Measurements from ENCODE around the gene DCLRE1B.

DNA sequence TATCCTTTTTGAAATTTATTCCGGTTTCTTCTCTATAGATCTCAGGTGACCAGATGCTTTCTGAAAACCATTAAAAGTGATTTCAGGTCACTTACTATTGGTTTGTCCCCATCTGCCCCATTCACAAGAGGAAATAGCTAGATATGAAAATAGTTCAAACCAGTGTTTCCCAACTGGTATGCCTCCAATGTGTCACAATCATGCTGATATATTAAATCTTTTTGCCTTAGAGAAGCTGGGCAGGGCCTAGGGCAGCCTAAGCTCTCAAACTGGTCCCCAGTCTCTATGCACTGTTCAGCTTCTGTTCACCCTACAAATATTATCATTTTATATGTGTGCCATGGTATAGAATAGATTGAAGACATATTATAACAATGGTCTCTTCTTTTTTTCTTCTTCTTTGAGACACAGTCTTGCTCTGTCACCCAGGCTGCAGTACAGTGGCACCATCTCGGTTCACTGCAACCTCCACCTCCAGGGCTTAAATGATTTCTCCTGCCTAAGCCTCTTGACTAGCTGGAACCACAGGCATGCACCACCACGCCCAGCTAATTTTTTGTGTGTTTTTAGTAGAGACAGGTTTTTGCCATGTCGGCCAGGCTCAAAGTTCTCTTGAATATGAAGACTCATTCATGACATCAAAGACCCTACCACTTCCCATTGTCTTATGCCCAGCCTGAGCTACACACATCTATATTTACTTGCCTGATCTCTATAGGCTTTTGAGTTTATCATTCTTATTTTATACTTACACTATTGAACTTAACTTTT, 49.3 kb upstream of the DCLRE1B start:
- TF ChIP-seq EP300 (IDR thresholded peaks at IDR 0.05) (no peak), CTCF (IDR thresholded peaks at IDR 0.05) (no peak)

Measured in tibial nerve (tissue), 4 donors.